Measurements from ENCODE around the gene COL11A2. TPM values are rescaled to one million over a fixed set of nuclear protein-coding genes. Genes with fewer than 3 reads are reported as not detected.

The COL11A2 gene
- polyA plus RNA-seq, 1 donor from 2014 or later = 9.8 TPM

GRCh38 chr6:33183071-33183683 is 9.1 kb downstream of the COL11A2 start:
- Histone ChIP-seq H4K20me1 (ENCODE audit: insufficient read depth) (no peaks in the 10 kb centered on the region), H2AFZ (ENCODE audit: low read depth, low read length) (no peak overlapping the region)
- TF ChIP-seq POLR2AphosphoS5 (IDR thresholded peaks at IDR 0.05) (no peak), MXI1 (conservative IDR thresholded peaks at IDR 0.05; ENCODE audit: poor library complexity, severe bottlenecking) (no peak), RAD21 (conservative IDR thresholded peaks at IDR 0.05) (no peak), CTCF (IDR thresholded peaks at IDR 0.05; ENCODE audit: poor library complexity, severe bottlenecking) (no peak), EP300 (conservative IDR thresholded peaks at IDR 0.05; ENCODE audit: poor library complexity, severe bottlenecking) (no peak), EZH2 (IDR thresholded peaks at IDR 0.05; ENCODE audit: borderline replicate concordance, insufficient read depth, low read length, poor library complexity, severe bottlenecking) (no peak), REST (IDR thresholded peaks at IDR 0.05; ENCODE audit: borderline replicate concordance) (no peak), TAF1 (IDR thresholded peaks at IDR 0.05; ENCODE audit: low read depth) (no peak), SMC3 (conservative IDR thresholded peaks at IDR 0.05; ENCODE audit: poor library complexity) (no peak)

GRCh38 chr6:33181141-33181540 is 11.1 kb downstream of the COL11A2 start:
- Histone ChIP-seq H3K79me2 (replicated peaks; ENCODE audit: insufficient read depth, low read length) (no peaks in the 10 kb centered on the region), H3K36me3 (ENCODE audit: insufficient read depth, low read length) (no peaks in the 10 kb centered on the region), H4K20me1 (ENCODE audit: insufficient read depth) (no peaks in the 10 kb centered on the region), H3F3A (ENCODE audit: insufficient read depth, low read length, poor library complexity, severe bottlenecking) (no peaks in the 10 kb centered on the region), H3K9me3 (ENCODE audit: low read length) (no peaks in the 10 kb centered on the region), H3K9me2 (ENCODE audit: insufficient read depth, low read length) (no peaks in the 10 kb centered on the region), H3K4me3 (ENCODE audit: low read length) (no peak overlapping the region), H2AFZ (ENCODE audit: low read depth, low read length) (no peak overlapping the region), H3K27ac (ENCODE audit: low read length) (no peak overlapping the region), H3K9ac (ENCODE audit: low read length) (no peak overlapping the region), H3K27me3 (ENCODE audit: insufficient read depth, low read depth, low read length) (no peaks in the 10 kb centered on the region), H3K4me2 (ENCODE audit: low read length) (no peak overlapping the region)
- TF ChIP-seq TAF1 (IDR thresholded peaks at IDR 0.05; ENCODE audit: low read depth) (no peak), CTCF (IDR thresholded peaks at IDR 0.05; ENCODE audit: poor library complexity, severe bottlenecking) (no peak), EZH2 (IDR thresholded peaks at IDR 0.05; ENCODE audit: borderline replicate concordance, insufficient read depth, low read length, poor library complexity, severe bottlenecking) (no peak), REST (IDR thresholded peaks at IDR 0.05; ENCODE audit: borderline replicate concordance) (no peak), EP300 (conservative IDR thresholded peaks at IDR 0.05; ENCODE audit: poor library complexity, severe bottlenecking) (no peak), SMC3 (conservative IDR thresholded peaks at IDR 0.05; ENCODE audit: poor library complexity) (no peak), RAD21 (conservative IDR thresholded peaks at IDR 0.05) (no peak), MXI1 (conservative IDR thresholded peaks at IDR 0.05; ENCODE audit: poor library complexity, severe bottlenecking) (no peak), POLR2AphosphoS5 (IDR thresholded peaks at IDR 0.05) (no peak)

More at GRCh38 chr6:33183071-33183683, 9.1 kb downstream of the COL11A2 start:
- Histone ChIP-seq H3K4me2 (ENCODE audit: low read length) (no peak overlapping the region), H3K27ac (ENCODE audit: low read length) (no peak overlapping the region), H3K9me3 (ENCODE audit: low read length) (no peaks in the 10 kb centered on the region), H3K27me3 (ENCODE audit: insufficient read depth, low read depth, low read length) (no peaks in the 10 kb centered on the region), H3K79me2 (replicated peaks; ENCODE audit: insufficient read depth, low read length) (no peaks in the 10 kb centered on the region), H3F3A (ENCODE audit: insufficient read depth, low read length, poor library complexity, severe bottlenecking) (no peaks in the 10 kb centered on the region), H3K4me3 (ENCODE audit: low read length) (no peak overlapping the region), H3K9me2 (ENCODE audit: insufficient read depth, low read length) (no peaks in the 10 kb centered on the region), H3K9ac (ENCODE audit: low read length) (no peak overlapping the region), H3K36me3 (ENCODE audit: insufficient read depth, low read length) (no peaks in the 10 kb centered on the region)
